H9 (cell line): ENCODE data around the gene FMN1. TPM values are rescaled to one million over a fixed set of nuclear protein-coding genes. Genes with fewer than 3 reads are reported as not detected.

Source experiments
- DNase-seq: peaks from one replicate; pipeline ENCODE4 v3.0.0-alpha.2; 2017
- H2AFZ ChIP-seq: one replicate; pipeline ENCODE4 v1.6.1; 2013; ENCODE audit warnings: mild to moderate bottlenecking, low read length, control low read depth, moderate library complexity
- H2AK5ac ChIP-seq: 2 replicates; pipeline ENCODE4 v1.6.1; 2013; ENCODE audit warnings: low read length, control low read depth, mixed read lengths; ENCODE audit not compliant: insufficient read length
- H2BK120ac ChIP-seq: one replicate; pipeline ENCODE4 v1.6.1; 2013; ENCODE audit warnings: low read depth, mild to moderate bottlenecking, low read length, control low read depth, inconsistent platforms; ENCODE audit not compliant: poor library complexity, severe bottlenecking
- H2BK12ac ChIP-seq: 2 replicates; pipeline ENCODE4 v1.6.1; 2013; ENCODE audit warnings: low read length, control low read depth, mixed read lengths, low read depth; ENCODE audit not compliant: insufficient read length
- H2BK15ac ChIP-seq: 2 replicates; pipeline ENCODE4 v1.6.1; 2013; ENCODE audit warnings: low read depth, low read length, control low read depth
- H2BK20ac ChIP-seq: one replicate; pipeline ENCODE4 v1.6.1; 2013; ENCODE audit warnings: low read depth, mild to moderate bottlenecking, low read length, control low read depth, inconsistent platforms; ENCODE audit not compliant: poor library complexity, severe bottlenecking
- H2BK5ac ChIP-seq: 2 replicates; pipeline ENCODE4 v1.6.1; 2013; ENCODE audit warnings: low read length, control low read depth, mixed read lengths; ENCODE audit not compliant: insufficient read length
- H3K14ac ChIP-seq: 2 replicates; pipeline ENCODE4 v1.6.1; 2013; ENCODE audit warnings: low read length, control low read depth; ENCODE audit not compliant: insufficient read depth
- H3K18ac ChIP-seq: 2 replicates; pipeline ENCODE4 v1.6.1; 2013; ENCODE audit warnings: low read depth, mild to moderate bottlenecking, mixed read lengths, low read length, control low read depth; ENCODE audit not compliant: insufficient read length
- H3K23ac ChIP-seq: 2 replicates; pipeline ENCODE4 v1.6.1; 2013; ENCODE audit warnings: low read length, control low read depth, mixed read lengths, low read depth; ENCODE audit not compliant: insufficient read length
- H3K23me2 ChIP-seq: 2 replicates; pipeline ENCODE4 v1.6.1; 2013; ENCODE audit warnings: low read depth, mild to moderate bottlenecking, mixed read lengths, low read length, control low read depth; ENCODE audit not compliant: insufficient read length, poor library complexity, severe bottlenecking
- H3K27ac ChIP-seq: 2 replicates; pipeline ENCODE4 v1.5.1; 2013; ENCODE audit warnings: low read length, control low read depth, mixed read lengths, low read depth; ENCODE audit not compliant: insufficient read length
- H3K27me3 ChIP-seq: 2 replicates; pipeline ENCODE4 v1.6.1; 2013; ENCODE audit warnings: low read length, control low read depth, inconsistent platforms; ENCODE audit not compliant: insufficient read depth
- H3K4ac ChIP-seq: 2 replicates; pipeline ENCODE4 v1.6.1; 2013; ENCODE audit warnings: low read depth, mild to moderate bottlenecking, control low read depth, inconsistent platforms, low read length, moderate library complexity
- H3K4me1 ChIP-seq: 2 replicates; pipeline ENCODE4 v1.6.1; 2013; ENCODE audit warnings: low read length, control low read depth, inconsistent platforms; ENCODE audit not compliant: insufficient read depth
- H3K4me2 ChIP-seq: 2 replicates; pipeline ENCODE4 v1.6.1; 2013; ENCODE audit warnings: low read length, control low read depth, mixed read lengths; ENCODE audit not compliant: insufficient read length, insufficient read depth
- H3K56ac ChIP-seq: 2 replicates; pipeline ENCODE4 v1.6.1; 2013; ENCODE audit warnings: low read depth, mild to moderate bottlenecking, mixed read lengths, low read length, control low read depth; ENCODE audit not compliant: insufficient read length
- H3K79me1 ChIP-seq: 2 replicates; pipeline ENCODE4 v1.6.1; 2013; ENCODE audit warnings: low read depth, mild to moderate bottlenecking, moderate library complexity, low read length, control low read depth, inconsistent platforms; ENCODE audit not compliant: insufficient read depth, poor library complexity, severe bottlenecking
- H3K79me2 ChIP-seq: 2 replicates; pipeline ENCODE4 v1.6.1; 2013; ENCODE audit warnings: low read length, control low read depth, inconsistent platforms; ENCODE audit not compliant: insufficient read depth
- H3K9ac ChIP-seq: 2 replicates; pipeline ENCODE4 v1.6.1; 2013; ENCODE audit warnings: low read length, control low read depth, mixed read lengths; ENCODE audit not compliant: insufficient read length; ENCODE audit errors: extremely low read depth
- H3K9me3 ChIP-seq: one replicate; pipeline ENCODE4 v1.6.1; 2013; ENCODE audit warnings: low read depth, low read length, inconsistent platforms; ENCODE audit not compliant: control insufficient read depth
- H3T11ph ChIP-seq: one replicate; pipeline ENCODE4 v1.6.1; 2013; ENCODE audit warnings: mild to moderate bottlenecking, low read length, control low read depth, inconsistent platforms
- H4K20me1 ChIP-seq: one replicate; pipeline ENCODE4 v1.6.1; 2013; ENCODE audit not compliant: control insufficient read depth, insufficient read length, insufficient read depth
- H4K5ac ChIP-seq: 2 replicates; pipeline ENCODE4 v1.6.1; 2013; ENCODE audit warnings: low read depth, mild to moderate bottlenecking, mixed read lengths, low read length, control low read depth; ENCODE audit not compliant: insufficient read length
- H4K8ac ChIP-seq: replicated peaks from 2 replicates; pipeline ENCODE4 v1.6.1; 2013; ENCODE audit warnings: low read length, control low read depth, mixed read lengths, low read depth; ENCODE audit not compliant: insufficient read length
- H4K91ac ChIP-seq: 2 replicates; pipeline ENCODE4 v1.6.1; 2013; ENCODE audit warnings: low read depth, mild to moderate bottlenecking, moderate library complexity, mixed read lengths, low read length, control low read depth; ENCODE audit not compliant: insufficient read length
- H3K27ac Mint-ChIP-seq, 3 experiments: 2 replicates in 2 of 3; 3 replicates in 1 of 3; pipeline ENCODE4 v1.8.0; 2020 to 2021; ENCODE audit warnings: mixed read lengths in 3 of 3, mild to moderate bottlenecking in 1 of 3, moderate library complexity in 1 of 3
- H3K27me3 Mint-ChIP-seq: 2 replicates; pipeline ENCODE4 v1.8.0; 2021; ENCODE audit warnings: low read depth, mild to moderate bottlenecking, moderate library complexity, mixed read lengths
- H3K36me3 Mint-ChIP-seq, 3 experiments: 2 replicates in 2 of 3; 3 replicates in 1 of 3; pipeline ENCODE4 v1.8.0; 2020 to 2021; ENCODE audit warnings: low read depth in 3 of 3, mixed read lengths in 3 of 3; ENCODE audit not compliant: insufficient read depth in 1 of 3
- H3K4me1 Mint-ChIP-seq, 2 experiments: 2 replicates each; pipeline ENCODE4 v1.8.0; 2020; ENCODE audit warnings: mixed read lengths in 2 of 2
- H3K4me3 Mint-ChIP-seq, 2 experiments: 2 replicates in 1 of 2; 3 replicates in 1 of 2; pipeline ENCODE4 v1.8.0; 2020 to 2021; ENCODE audit warnings: mild to moderate bottlenecking in 2 of 2, mixed read lengths in 2 of 2, moderate library complexity in 1 of 2
- H3K9me3 Mint-ChIP-seq, 2 experiments: 2 replicates in 1 of 2; 3 replicates in 1 of 2; pipeline ENCODE4 v1.8.0; 2020; ENCODE audit warnings: mild to moderate bottlenecking in 2 of 2, mixed read lengths in 2 of 2, moderate library complexity in 1 of 2
- CTCF ChIP-seq: fragments of 200-600 bp; sonication (generic); conservative IDR thresholded peaks from 3 replicates; pipeline ENCODE4 v1.8.0; 2021; ENCODE audit warnings: antibody characterized with exemption, mild to moderate bottlenecking
- WGBS: extraction: QIAGEN DNeasy Blood & Tissue Kit; methylation state at CpG from one replicate; pipeline ENCODE4 v1.1.7; 2013; ENCODE audit warnings: missing lambda C conversion rate, low lambda C conversion rate, mixed read lengths; ENCODE audit not compliant: insufficient read length; ENCODE audit errors: extremely low coverage; 5-methylcytosine and 5-hydroxymethylcytosine counted together
- total RNA-seq: library from RNA; stranded (reverse); gene quantifications from 2 replicates; pipeline ENCODE4 v1.2.1, GENCODE V29; 2021

FMN1 gene
- total RNA-seq, 1 experiment from 2014 or later, result 1.9 TPM

- H3K14ac ChIP-seq, result no peak overlapping the region
- no peaks in the 10 kb centered on the region for H3K79me2 ChIP-seq
- no peak overlapping the region for H2AFZ ChIP-seq
Observed at GRCh38 chr15:32840507-32841245, 353.8 kb downstream of the FMN1 start.

More at GRCh38 chr15:32840507-32841245, 353.8 kb downstream of the FMN1 start:
- Mint-ChIP-seq H3K9me3 (no peaks in the 10 kb centered on the region), H3K4me3 (no peak overlapping the region), H3K27me3 (no peaks in the 10 kb centered on the region; the same call in 1 of the 2 replicates), H3K27ac (no peak overlapping the region), H3K4me1 (peaks cover 15 to 19% of the 10 kb centered on the region in 2 experiments), H3K36me3 (no peaks in the 10 kb centered on the region)
- no peak overlapping the region for H2AK5ac ChIP-seq
- no peaks in the 10 kb centered on the region; the same call in 1 of the 2 replicates for H3K4me1 ChIP-seq
- H4K8ac ChIP-seq, result no peak overlapping the region
- H3K56ac ChIP-seq, result no peak overlapping the region
- H4K5ac ChIP-seq, result no peak overlapping the region
- H3K9me3 ChIP-seq, result no peaks in the 10 kb centered on the region
- TF ChIP-seq CTCF, result no peak
- H3K27ac ChIP-seq, result no peak overlapping the region
- no peak overlapping the region for H2BK20ac ChIP-seq
- H3K18ac ChIP-seq, result no peak overlapping the region
- no peak overlapping the region for H3K4ac ChIP-seq
- H3T11ph ChIP-seq, result no peak overlapping the region
- no peaks in the 10 kb centered on the region for H3K79me1 ChIP-seq
- H3K23me2 ChIP-seq, result peaks cover 2% of the 10 kb centered on the region
- H2BK5ac ChIP-seq, result no peak overlapping the region
- WGBS, result no CpG with 5 or more reads among the region's 6 CpGs
- DNase-seq, result no peak
- no peak overlapping the region for H3K9ac ChIP-seq
- no peaks in the 10 kb centered on the region for H4K20me1 ChIP-seq
- no peak overlapping the region for H2BK120ac ChIP-seq
- H3K23ac ChIP-seq, result no peak overlapping the region
- H3K4me2 ChIP-seq, result no peak overlapping the region
- H4K91ac ChIP-seq, result no peak overlapping the region
- no peak overlapping the region for H2BK15ac ChIP-seq
- no peaks in the 10 kb centered on the region for H3K27me3 ChIP-seq
- H2BK12ac ChIP-seq, result no peak overlapping the region
